H9 (cell line): ENCODE measurements around the gene NMUR1. TPM values are rescaled to one million over a fixed set of nuclear protein-coding genes. Genes with fewer than 3 reads are reported as not detected.

ENCODE experiments used
- DNase-seq: peaks from one replicate; pipeline ENCODE4 v3.0.0-alpha.2; 2017
- H2AFZ ChIP-seq: one replicate; pipeline ENCODE4 v1.6.1; 2013; ENCODE audit warnings: mild to moderate bottlenecking, low read length, control low read depth, moderate library complexity
- H2AK5ac ChIP-seq: 2 replicates; pipeline ENCODE4 v1.6.1; 2013; ENCODE audit warnings: low read length, control low read depth, mixed read lengths; ENCODE audit not compliant: insufficient read length
- H2BK120ac ChIP-seq: one replicate; pipeline ENCODE4 v1.6.1; 2013; ENCODE audit warnings: low read depth, mild to moderate bottlenecking, low read length, control low read depth, inconsistent platforms; ENCODE audit not compliant: poor library complexity, severe bottlenecking
- H2BK12ac ChIP-seq: 2 replicates; pipeline ENCODE4 v1.6.1; 2013; ENCODE audit warnings: low read length, control low read depth, mixed read lengths, low read depth; ENCODE audit not compliant: insufficient read length
- H2BK15ac ChIP-seq: 2 replicates; pipeline ENCODE4 v1.6.1; 2013; ENCODE audit warnings: low read depth, low read length, control low read depth
- H2BK20ac ChIP-seq: one replicate; pipeline ENCODE4 v1.6.1; 2013; ENCODE audit warnings: low read depth, mild to moderate bottlenecking, low read length, control low read depth, inconsistent platforms; ENCODE audit not compliant: poor library complexity, severe bottlenecking
- H2BK5ac ChIP-seq: 2 replicates; pipeline ENCODE4 v1.6.1; 2013; ENCODE audit warnings: low read length, control low read depth, mixed read lengths; ENCODE audit not compliant: insufficient read length
- H3K14ac ChIP-seq: 2 replicates; pipeline ENCODE4 v1.6.1; 2013; ENCODE audit warnings: low read length, control low read depth; ENCODE audit not compliant: insufficient read depth
- H3K18ac ChIP-seq: 2 replicates; pipeline ENCODE4 v1.6.1; 2013; ENCODE audit warnings: low read depth, mild to moderate bottlenecking, mixed read lengths, low read length, control low read depth; ENCODE audit not compliant: insufficient read length
- H3K23ac ChIP-seq: 2 replicates; pipeline ENCODE4 v1.6.1; 2013; ENCODE audit warnings: low read length, control low read depth, mixed read lengths, low read depth; ENCODE audit not compliant: insufficient read length
- H3K23me2 ChIP-seq: 2 replicates; pipeline ENCODE4 v1.6.1; 2013; ENCODE audit warnings: low read depth, mild to moderate bottlenecking, mixed read lengths, low read length, control low read depth; ENCODE audit not compliant: insufficient read length, poor library complexity, severe bottlenecking
- H3K27ac ChIP-seq: 2 replicates; pipeline ENCODE4 v1.5.1; 2013; ENCODE audit warnings: low read length, control low read depth, mixed read lengths, low read depth; ENCODE audit not compliant: insufficient read length
- H3K27me3 ChIP-seq: 2 replicates; pipeline ENCODE4 v1.6.1; 2013; ENCODE audit warnings: low read length, control low read depth, inconsistent platforms; ENCODE audit not compliant: insufficient read depth
- H3K4ac ChIP-seq: 2 replicates; pipeline ENCODE4 v1.6.1; 2013; ENCODE audit warnings: low read depth, mild to moderate bottlenecking, control low read depth, inconsistent platforms, low read length, moderate library complexity
- H3K4me1 ChIP-seq: 2 replicates; pipeline ENCODE4 v1.6.1; 2013; ENCODE audit warnings: low read length, control low read depth, inconsistent platforms; ENCODE audit not compliant: insufficient read depth
- H3K4me2 ChIP-seq: 2 replicates; pipeline ENCODE4 v1.6.1; 2013; ENCODE audit warnings: low read length, control low read depth, mixed read lengths; ENCODE audit not compliant: insufficient read length, insufficient read depth
- H3K56ac ChIP-seq: 2 replicates; pipeline ENCODE4 v1.6.1; 2013; ENCODE audit warnings: low read depth, mild to moderate bottlenecking, mixed read lengths, low read length, control low read depth; ENCODE audit not compliant: insufficient read length
- H3K79me1 ChIP-seq: 2 replicates; pipeline ENCODE4 v1.6.1; 2013; ENCODE audit warnings: low read depth, mild to moderate bottlenecking, moderate library complexity, low read length, control low read depth, inconsistent platforms; ENCODE audit not compliant: insufficient read depth, poor library complexity, severe bottlenecking
- H3K79me2 ChIP-seq: 2 replicates; pipeline ENCODE4 v1.6.1; 2013; ENCODE audit warnings: low read length, control low read depth, inconsistent platforms; ENCODE audit not compliant: insufficient read depth
- H3K9ac ChIP-seq: 2 replicates; pipeline ENCODE4 v1.6.1; 2013; ENCODE audit warnings: low read length, control low read depth, mixed read lengths; ENCODE audit not compliant: insufficient read length; ENCODE audit errors: extremely low read depth
- H3K9me3 ChIP-seq: one replicate; pipeline ENCODE4 v1.6.1; 2013; ENCODE audit warnings: low read depth, low read length, inconsistent platforms; ENCODE audit not compliant: control insufficient read depth
- H3T11ph ChIP-seq: one replicate; pipeline ENCODE4 v1.6.1; 2013; ENCODE audit warnings: mild to moderate bottlenecking, low read length, control low read depth, inconsistent platforms
- H4K20me1 ChIP-seq: one replicate; pipeline ENCODE4 v1.6.1; 2013; ENCODE audit not compliant: control insufficient read depth, insufficient read length, insufficient read depth
- H4K5ac ChIP-seq: 2 replicates; pipeline ENCODE4 v1.6.1; 2013; ENCODE audit warnings: low read depth, mild to moderate bottlenecking, mixed read lengths, low read length, control low read depth; ENCODE audit not compliant: insufficient read length
- H4K8ac ChIP-seq: replicated peaks from 2 replicates; pipeline ENCODE4 v1.6.1; 2013; ENCODE audit warnings: low read length, control low read depth, mixed read lengths, low read depth; ENCODE audit not compliant: insufficient read length
- H4K91ac ChIP-seq: 2 replicates; pipeline ENCODE4 v1.6.1; 2013; ENCODE audit warnings: low read depth, mild to moderate bottlenecking, moderate library complexity, mixed read lengths, low read length, control low read depth; ENCODE audit not compliant: insufficient read length
- H3K27ac Mint-ChIP-seq, 3 experiments: 2 replicates in 2 of 3; 3 replicates in 1 of 3; pipeline ENCODE4 v1.8.0; 2020 to 2021; ENCODE audit warnings: mixed read lengths in 3 of 3, mild to moderate bottlenecking in 1 of 3, moderate library complexity in 1 of 3
- H3K27me3 Mint-ChIP-seq: 2 replicates; pipeline ENCODE4 v1.8.0; 2021; ENCODE audit warnings: low read depth, mild to moderate bottlenecking, moderate library complexity, mixed read lengths
- H3K36me3 Mint-ChIP-seq, 3 experiments: 2 replicates in 2 of 3; 3 replicates in 1 of 3; pipeline ENCODE4 v1.8.0; 2020 to 2021; ENCODE audit warnings: low read depth in 3 of 3, mixed read lengths in 3 of 3; ENCODE audit not compliant: insufficient read depth in 1 of 3
- H3K4me1 Mint-ChIP-seq, 2 experiments: 2 replicates each; pipeline ENCODE4 v1.8.0; 2020; ENCODE audit warnings: mixed read lengths in 2 of 2
- H3K4me3 Mint-ChIP-seq, 2 experiments: 2 replicates in 1 of 2; 3 replicates in 1 of 2; pipeline ENCODE4 v1.8.0; 2020 to 2021; ENCODE audit warnings: mild to moderate bottlenecking in 2 of 2, mixed read lengths in 2 of 2, moderate library complexity in 1 of 2
- H3K9me3 Mint-ChIP-seq, 2 experiments: 2 replicates in 1 of 2; 3 replicates in 1 of 2; pipeline ENCODE4 v1.8.0; 2020; ENCODE audit warnings: mild to moderate bottlenecking in 2 of 2, mixed read lengths in 2 of 2, moderate library complexity in 1 of 2
- CTCF ChIP-seq: fragments of 200-600 bp; sonication (generic); conservative IDR thresholded peaks from 3 replicates; pipeline ENCODE4 v1.8.0; 2021; ENCODE audit warnings: antibody characterized with exemption, mild to moderate bottlenecking
- WGBS: extraction: QIAGEN DNeasy Blood & Tissue Kit; methylation state at CpG from one replicate; pipeline ENCODE4 v1.1.7; 2013; ENCODE audit warnings: missing lambda C conversion rate, low lambda C conversion rate, mixed read lengths; ENCODE audit not compliant: insufficient read length; ENCODE audit errors: extremely low coverage; 5-methylcytosine and 5-hydroxymethylcytosine counted together
- total RNA-seq: library from RNA; stranded (reverse); gene quantifications from 2 replicates; pipeline ENCODE4 v1.2.1, GENCODE V29; 2021

The NMUR1 gene
- total RNA-seq, 1 experiment from 2014 or later = 0.20 TPM

GRCh38 chr2:231576465-231576864 is 46.2 kb upstream of the NMUR1 start:
- peaks cover 8 to 12% (median 8%) of the 10 kb centered on the region in 3 experiments for H3K36me3 Mint-ChIP-seq
- no peak overlapping the region for H2BK15ac ChIP-seq
- H3K23ac ChIP-seq = no peak overlapping the region
- peaks cover 49 to 72% of the 10 kb centered on the region in 2 experiments for H3K4me1 Mint-ChIP-seq
- H3K14ac ChIP-seq = peak overlapping the region; percentile 59; the same call in 1 of the 2 replicates
- H3K27ac Mint-ChIP-seq = peak overlapping the region; percentile 95 to 98 (median 98); a peak in 6 of 7 replicates
- H3K56ac ChIP-seq = no peak overlapping the region
- no peak overlapping the region for H2BK120ac ChIP-seq
- no peak overlapping the region for H4K5ac ChIP-seq
- H2BK20ac ChIP-seq = no peak overlapping the region
- no peak overlapping the region for H3K4me2 ChIP-seq
- no CpG with 5 or more reads among the region's 4 CpGs for WGBS
- peak overlapping the region; percentile 93 for H3K18ac ChIP-seq
- no peaks in the 10 kb centered on the region for H3K9me3 ChIP-seq
- no peaks in the 10 kb centered on the region for H4K20me1 ChIP-seq
- H3T11ph ChIP-seq = peak overlapping the region; percentile 84
- no peaks in the 10 kb centered on the region for H3K27me3 ChIP-seq
- H3K79me1 ChIP-seq = no peaks in the 10 kb centered on the region
- H2AFZ ChIP-seq = no peak overlapping the region
- no peak overlapping the region for H3K9ac ChIP-seq
- peak overlapping the region; percentile 55 for H4K91ac ChIP-seq
- peak overlapping the region; percentile 87; the same call in 1 of the 2 replicates for H3K4ac ChIP-seq
- peaks cover 7 to 8% of the 10 kb centered on the region in 2 experiments for H3K9me3 Mint-ChIP-seq
- no peak overlapping the region for H3K27ac ChIP-seq
- peaks cover 5% of the 10 kb centered on the region for H3K23me2 ChIP-seq
- no peaks in the 10 kb centered on the region; the same call in 1 of the 2 replicates for H3K27me3 Mint-ChIP-seq
- peak overlapping the region in 1 of 2 experiments; percentile 14; a peak in 1 of 5 replicates for H3K4me3 Mint-ChIP-seq
- DNase-seq = no peak
- no peaks in the 10 kb centered on the region for H3K79me2 ChIP-seq
- peak overlapping the region; percentile 58 for H2BK5ac ChIP-seq
- H2BK12ac ChIP-seq = peak overlapping the region; percentile 47
- no peak overlapping the region for H4K8ac ChIP-seq
- TF ChIP-seq CTCF = no peak
- peaks cover 10% of the 10 kb centered on the region; the same call in 1 of the 2 replicates for H3K4me1 ChIP-seq
- H2AK5ac ChIP-seq = no peak overlapping the region
